Activated T-helper 1 cell treated with Interleukin-2 at 50 U/mL for 16 hours (primary cell): ENCODE measurements around the gene WDR3.
"Not testable (repeated sequence)": the region's sequence is repeated elsewhere in the genome, so short reads cannot be mapped to it uniquely, and the experiment has no call there.

Experiments used
- DNase-seq: peaks from one replicate; pipeline ENCODE4 v3.0.0-alpha.2; 2020; ENCODE audit warnings: low read depth

The WDR3 gene

GRCh38 chr1:117929343-117930172 lies at the start of gene WDR3, which contains the start of gene GDAP2:
Gene WDR3, plus strand, starts transcription at chr1:117929739. Its CDS starts 3,581 bp downstream, at chr1:117933320.
Gene GDAP2, minus strand, starts transcription at chr1:117929621. Its CDS starts 9,264 bp downstream, at chr1:117920357.
- peak; percentile 90 for DNase-seq

- no peak for DNase-seq
These were observed 45.9 kb upstream of the WDR3 start for GRCh38 chr1:117883616-117884015.

GRCh38 chr1:117886101-117886795 lies 43.3 kb upstream of the WDR3 start:
- DNase-seq: no peak

GRCh38 chr1:117890452-117890851 lies 39.1 kb upstream of the WDR3 start:
- no peak for DNase-seq

GRCh38 chr1:117892512-117892911 lies 37.0 kb upstream of the WDR3 start:
- no peak for DNase-seq

GRCh38 chr1:117894078-117894477 lies 35.5 kb upstream of the WDR3 start:
- no peak for DNase-seq

- no peak for DNase-seq
These were observed 33.9 kb upstream of the WDR3 start for GRCh38 chr1:117895482-117896114.

GRCh38 chr1:117897551-117897950 lies 32.0 kb upstream of the WDR3 start:
- DNase-seq: no peak

GRCh38 chr1:117899801-117900200 lies 29.7 kb upstream of the WDR3 start:
- no peak for DNase-seq

GRCh38 chr1:117902944-117903343 lies 26.6 kb upstream of the WDR3 start:
- DNase-seq: no peak

- DNase-seq: no peak
These were observed 25.1 kb upstream of the WDR3 start for GRCh38 chr1:117904485-117904884.

GRCh38 chr1:117905019-117905418 lies 24.5 kb upstream of the WDR3 start:
- no peak for DNase-seq

- DNase-seq: no peak
These were observed 18.5 kb upstream of the WDR3 start for GRCh38 chr1:117911051-117911450.

- DNase-seq: no peak
These were observed 10.2 kb upstream of the WDR3 start for GRCh38 chr1:117919376-117919775.

- no peak for DNase-seq
These were observed 7.5 kb upstream of the WDR3 start for GRCh38 chr1:117921991-117922390.

- DNase-seq: not testable (repeated sequence)
These were observed 6.8 kb upstream of the WDR3 start for GRCh38 chr1:117922717-117923116.

- DNase-seq: no peak
These were observed 3.6 kb upstream of the WDR3 start for GRCh38 chr1:117925981-117926380.

- no peak for DNase-seq
These were observed 627 bp upstream of the WDR3 start for GRCh38 chr1:117928881-117929342.

GRCh38 chr1:117930173-117930447 lies 571 bp downstream of the WDR3 start:
- peak; percentile 0 for DNase-seq

- no peak for DNase-seq
These were observed 945 bp downstream of the WDR3 start for GRCh38 chr1:117930484-117930883.

- DNase-seq: no peak
These were observed 3.0 kb downstream of the WDR3 start for GRCh38 chr1:117932576-117932975.

GRCh38 chr1:117933769-117934168 lies 4.2 kb downstream of the WDR3 start:
- no peak for DNase-seq

GRCh38 chr1:117942293-117942692 lies 12.8 kb downstream of the WDR3 start:
- DNase-seq: no peak
